GM23338 (cell line): ENCODE results near the gene MYRF. TPM values are rescaled to one million over a fixed set of nuclear protein-coding genes. Genes with fewer than 3 reads are reported as not detected.

Experiments
- ATAC-seq: fragments of 200-7000 bp; cut with Tn5 transposase; 3 replicates; pipeline ENCODE4 v1.9.1; 2020
- DNase-seq: peaks from one replicate; pipeline ENCODE4 v3.0.0-alpha.2; 2015; ENCODE audit warnings: low spot score
- H2AFZ ChIP-seq: fragments of 200-600 bp; sonication (generic); 2 replicates; pipeline ENCODE4 v1.8.0; 2016; ENCODE audit warnings: antibody characterized with exemption, mild to moderate bottlenecking, moderate library complexity
- H3F3A ChIP-seq: fragments of 200-600 bp; sonication (generic); replicated peaks from 2 replicates; pipeline ENCODE4 v1.8.0; 2017; ENCODE audit warnings: antibody characterized with exemption, mixed run types, low read depth
- H3K27ac ChIP-seq: fragments of 200-600 bp; sonication (generic); 2 replicates; pipeline ENCODE4 v1.6.1; 2016; ENCODE audit warnings: low read depth
- H3K27me3 ChIP-seq: fragments of 200-600 bp; sonication (generic); 2 replicates; pipeline ENCODE4 v1.8.0; 2016; ENCODE audit warnings: mild to moderate bottlenecking, mixed run types, moderate library complexity; ENCODE audit not compliant: insufficient read depth
- H3K36me3 ChIP-seq: fragments of 200-600 bp; sonication (generic); 2 replicates; pipeline ENCODE4 v1.8.0; 2016; ENCODE audit warnings: mild to moderate bottlenecking; ENCODE audit not compliant: insufficient read depth
- H3K4me1 ChIP-seq: fragments of 200-600 bp; sonication (generic); 2 replicates; pipeline ENCODE4 v1.8.0; 2016; ENCODE audit warnings: mild to moderate bottlenecking, moderate library complexity; ENCODE audit not compliant: insufficient read depth
- H3K4me2 ChIP-seq: fragments of 200-600 bp; sonication (generic); 2 replicates; pipeline ENCODE4 v1.7.1; 2017; ENCODE audit warnings: mixed run types
- H3K4me3 ChIP-seq: fragments of 200-600 bp; sonication (generic); 2 replicates; pipeline ENCODE4 v1.6.1; 2016; ENCODE audit warnings: mixed run types
- H3K79me2 ChIP-seq: fragments of 200-600 bp; sonication (generic); replicated peaks from 2 replicates; pipeline ENCODE4 v1.8.0; 2017; ENCODE audit warnings: mild to moderate bottlenecking; ENCODE audit not compliant: insufficient read depth
- H3K9me2 ChIP-seq: fragments of 200-600 bp; sonication (generic); 2 replicates; pipeline ENCODE4 v1.8.0; 2017; ENCODE audit not compliant: insufficient read depth
- H4K20me1 ChIP-seq: fragments of 200-600 bp; sonication (generic); replicated peaks from 2 replicates; pipeline ENCODE4 v1.8.0; 2017; ENCODE audit warnings: mild to moderate bottlenecking; ENCODE audit not compliant: insufficient read depth
- H3K27ac Mint-ChIP-seq: 2 replicates; pipeline ENCODE4 v1.8.0; 2020; ENCODE audit warnings: inconsistent platforms, mild to moderate bottlenecking, moderate library complexity, mixed read lengths
- H3K27me3 Mint-ChIP-seq: 3 replicates; pipeline ENCODE4 v1.8.0; 2022; ENCODE audit warnings: low read depth, mild to moderate bottlenecking, moderate library complexity, mixed read lengths, inconsistent platforms; ENCODE audit not compliant: insufficient read depth, poor library complexity
- H3K36me3 Mint-ChIP-seq: 3 replicates; pipeline ENCODE4 v1.8.0; 2021; ENCODE audit warnings: low read depth, mild to moderate bottlenecking, inconsistent platforms, moderate library complexity, mixed read lengths
- H3K4me1 Mint-ChIP-seq: 3 replicates; pipeline ENCODE4 v1.8.0; 2020; ENCODE audit warnings: mild to moderate bottlenecking, inconsistent platforms, mixed read lengths
- H3K4me3 Mint-ChIP-seq: 3 replicates; pipeline ENCODE4 v1.8.0; 2021; ENCODE audit warnings: moderate library complexity, mild to moderate bottlenecking, inconsistent platforms, mixed read lengths
- H3K9me3 Mint-ChIP-seq: 3 replicates; pipeline ENCODE4 v1.8.0; 2020; ENCODE audit warnings: moderate library complexity, mild to moderate bottlenecking, inconsistent platforms, mixed read lengths
- CREB1 ChIP-seq: fragments of 250-450 bp; sonication (Bioruptor Pico); IDR thresholded peaks from 2 replicates; pipeline ENCODE4 v1.5.0; 2020; ENCODE audit warnings: low read depth, mild to moderate bottlenecking, moderate library complexity
- CTCF ChIP-seq, 2 experiments: fragments of 200-600 bp in 1 of 2; sonication (generic) in 1 of 2; conservative IDR thresholded peaks; 2 replicates each; pipeline versions ENCODE4 v1.5.1 to v1.6.1; 2016 to 2017; ENCODE audit warnings: antibody characterized with exemption in 2 of 2, low read depth in 2 of 2, mild to moderate bottlenecking in 2 of 2, moderate library complexity in 1 of 2
- EZH2 ChIP-seq: fragments of 200-600 bp; sonication (generic); IDR thresholded peaks from one replicate; pipeline ENCODE4 v1.8.0; 2017; ENCODE audit warnings: antibody characterized with exemption, mild to moderate bottlenecking, low read depth; ENCODE audit not compliant: unreplicated experiment
- EZH2phosphoT487 ChIP-seq: fragments of 200-600 bp; sonication (generic); IDR thresholded peaks from one replicate; pipeline ENCODE4 v1.8.1; 2018; ENCODE audit warnings: antibody characterized with exemption; ENCODE audit not compliant: unreplicated experiment
- JUNB ChIP-seq: IDR thresholded peaks from one replicate; pipeline ENCODE4 v1.6.1; 2016; ENCODE audit warnings: antibody characterized with exemption; ENCODE audit not compliant: unreplicated experiment
- NANOG ChIP-seq: IDR thresholded peaks from 2 replicates; pipeline ENCODE4 v1.6.1; 2016; ENCODE audit warnings: antibody characterized with exemption, borderline replicate concordance
- POLR2AphosphoS5 ChIP-seq: IDR thresholded peaks from 2 replicates; pipeline ENCODE4 v1.6.1; 2016; ENCODE audit warnings: antibody characterized with exemption, low read depth
- STAT1 ChIP-seq: IDR thresholded peaks from one replicate; pipeline ENCODE4 v1.6.1; 2016; ENCODE audit warnings: antibody characterized with exemption; ENCODE audit not compliant: unreplicated experiment
- ZNF114 ChIP-seq: fragments of 250-450 bp; sonication (Bioruptor Pico); IDR thresholded peaks from 2 replicates; pipeline ENCODE4 v1.5.0; 2020; ENCODE audit warnings: mild to moderate bottlenecking, moderate library complexity
- ZNF331 ChIP-seq: fragments of 250-450 bp; sonication (Bioruptor Pico); IDR thresholded peaks from 2 replicates; pipeline ENCODE4 v1.5.0; 2020; ENCODE audit warnings: low read depth, mild to moderate bottlenecking, moderate library complexity
- polyA plus RNA-seq: library from polyadenylated mRNA; unstranded; fragments of >200 nt; fragmentation: Nextera tagmentation; extraction: Ambion mirVana; gene quantifications from 2 replicates; pipeline ENCODE4 v1.2.1, GENCODE V29; 2016
- total RNA-seq: library from RNA; depleted of rRNA; stranded (reverse); fragments of >200 nt; shearing (Covaris generic); gene quantifications from 2 replicates; pipeline ENCODE4 v1.2.3, GENCODE V29; 2014
- TF ChIP-seq, protein P1 (sequence below): IDR thresholded peaks from one replicate; pipeline ENCODE4 v1.6.1; 2018; ENCODE audit warnings: antibody characterized with exemption; ENCODE audit not compliant: unreplicated experiment
- TF ChIP-seq, protein P2 (sequence below): fragments of 250-450 bp; sonication (Bioruptor Pico); IDR thresholded peaks from 2 replicates; pipeline ENCODE4 v1.5.0; 2020; ENCODE audit warnings: mild to moderate bottlenecking, moderate library complexity
- TF ChIP-seq, protein P3 (sequence below): IDR thresholded peaks from 2 replicates; pipeline ENCODE4 v1.6.1; 2016; ENCODE audit warnings: antibody characterized with exemption

The MYRF gene
- total and polyA plus RNA-seq, 2 experiments from 2014 or later: 1.9 to 5.5 TPM

- H2AFZ ChIP-seq: no peak overlapping the region
- H3F3A ChIP-seq: 0 out of 2 replicates have a peak, but pooled peaks cover 4% of the 10 kb centered on the region
- H3K27ac Mint-ChIP-seq: peak overlapping the region; percentile 69; the same call in 1 of the 2 replicates
- no peaks in the 10 kb centered on the region for H3K79me2 ChIP-seq
- H3K4me1 Mint-ChIP-seq: peaks cover 14% of the 10 kb centered on the region
- ATAC-seq (no peak), DNase-seq (no peak)
- no peaks in the 10 kb centered on the region for H3K9me2 ChIP-seq
- H3K4me3 Mint-ChIP-seq: no peak overlapping the region
- TF ChIP-seq NANOG (no peak), CTCF (conservative IDR thresholded peaks at IDR 0.05; ENCODE audit: low read depth in 2 of 2) (no peak), JUNB (no peak), EZH2 (no peak), EZH2phosphoT487 (no peak), ZNF331 (CRISPR knock-in tag) (no peak), CREB1 (CRISPR knock-in tag) (no peak), POLR2AphosphoS5 (no peak), STAT1 (no peak), ZNF114 (CRISPR knock-in tag) (no peak)
- TF ChIP-seq, protein P1, sequence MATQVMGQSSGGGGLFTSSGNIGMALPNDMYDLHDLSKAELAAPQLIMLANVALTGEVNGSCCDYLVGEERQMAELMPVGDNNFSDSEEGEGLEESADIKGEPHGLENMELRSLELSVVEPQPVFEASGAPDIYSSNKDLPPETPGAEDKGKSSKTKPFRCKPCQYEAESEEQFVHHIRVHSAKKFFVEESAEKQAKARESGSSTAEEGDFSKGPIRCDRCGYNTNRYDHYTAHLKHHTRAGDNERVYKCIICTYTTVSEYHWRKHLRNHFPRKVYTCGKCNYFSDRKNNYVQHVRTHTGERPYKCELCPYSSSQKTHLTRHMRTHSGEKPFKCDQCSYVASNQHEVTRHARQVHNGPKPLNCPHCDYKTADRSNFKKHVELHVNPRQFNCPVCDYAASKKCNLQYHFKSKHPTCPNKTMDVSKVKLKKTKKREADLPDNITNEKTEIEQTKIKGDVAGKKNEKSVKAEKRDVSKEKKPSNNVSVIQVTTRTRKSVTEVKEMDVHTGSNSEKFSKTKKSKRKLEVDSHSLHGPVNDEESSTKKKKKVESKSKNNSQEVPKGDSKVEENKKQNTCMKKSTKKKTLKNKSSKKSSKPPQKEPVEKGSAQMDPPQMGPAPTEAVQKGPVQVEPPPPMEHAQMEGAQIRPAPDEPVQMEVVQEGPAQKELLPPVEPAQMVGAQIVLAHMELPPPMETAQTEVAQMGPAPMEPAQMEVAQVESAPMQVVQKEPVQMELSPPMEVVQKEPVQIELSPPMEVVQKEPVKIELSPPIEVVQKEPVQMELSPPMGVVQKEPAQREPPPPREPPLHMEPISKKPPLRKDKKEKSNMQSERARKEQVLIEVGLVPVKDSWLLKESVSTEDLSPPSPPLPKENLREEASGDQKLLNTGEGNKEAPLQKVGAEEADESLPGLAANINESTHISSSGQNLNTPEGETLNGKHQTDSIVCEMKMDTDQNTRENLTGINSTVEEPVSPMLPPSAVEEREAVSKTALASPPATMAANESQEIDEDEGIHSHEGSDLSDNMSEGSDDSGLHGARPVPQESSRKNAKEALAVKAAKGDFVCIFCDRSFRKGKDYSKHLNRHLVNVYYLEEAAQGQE: no peak
- TF ChIP-seq, protein P2, sequence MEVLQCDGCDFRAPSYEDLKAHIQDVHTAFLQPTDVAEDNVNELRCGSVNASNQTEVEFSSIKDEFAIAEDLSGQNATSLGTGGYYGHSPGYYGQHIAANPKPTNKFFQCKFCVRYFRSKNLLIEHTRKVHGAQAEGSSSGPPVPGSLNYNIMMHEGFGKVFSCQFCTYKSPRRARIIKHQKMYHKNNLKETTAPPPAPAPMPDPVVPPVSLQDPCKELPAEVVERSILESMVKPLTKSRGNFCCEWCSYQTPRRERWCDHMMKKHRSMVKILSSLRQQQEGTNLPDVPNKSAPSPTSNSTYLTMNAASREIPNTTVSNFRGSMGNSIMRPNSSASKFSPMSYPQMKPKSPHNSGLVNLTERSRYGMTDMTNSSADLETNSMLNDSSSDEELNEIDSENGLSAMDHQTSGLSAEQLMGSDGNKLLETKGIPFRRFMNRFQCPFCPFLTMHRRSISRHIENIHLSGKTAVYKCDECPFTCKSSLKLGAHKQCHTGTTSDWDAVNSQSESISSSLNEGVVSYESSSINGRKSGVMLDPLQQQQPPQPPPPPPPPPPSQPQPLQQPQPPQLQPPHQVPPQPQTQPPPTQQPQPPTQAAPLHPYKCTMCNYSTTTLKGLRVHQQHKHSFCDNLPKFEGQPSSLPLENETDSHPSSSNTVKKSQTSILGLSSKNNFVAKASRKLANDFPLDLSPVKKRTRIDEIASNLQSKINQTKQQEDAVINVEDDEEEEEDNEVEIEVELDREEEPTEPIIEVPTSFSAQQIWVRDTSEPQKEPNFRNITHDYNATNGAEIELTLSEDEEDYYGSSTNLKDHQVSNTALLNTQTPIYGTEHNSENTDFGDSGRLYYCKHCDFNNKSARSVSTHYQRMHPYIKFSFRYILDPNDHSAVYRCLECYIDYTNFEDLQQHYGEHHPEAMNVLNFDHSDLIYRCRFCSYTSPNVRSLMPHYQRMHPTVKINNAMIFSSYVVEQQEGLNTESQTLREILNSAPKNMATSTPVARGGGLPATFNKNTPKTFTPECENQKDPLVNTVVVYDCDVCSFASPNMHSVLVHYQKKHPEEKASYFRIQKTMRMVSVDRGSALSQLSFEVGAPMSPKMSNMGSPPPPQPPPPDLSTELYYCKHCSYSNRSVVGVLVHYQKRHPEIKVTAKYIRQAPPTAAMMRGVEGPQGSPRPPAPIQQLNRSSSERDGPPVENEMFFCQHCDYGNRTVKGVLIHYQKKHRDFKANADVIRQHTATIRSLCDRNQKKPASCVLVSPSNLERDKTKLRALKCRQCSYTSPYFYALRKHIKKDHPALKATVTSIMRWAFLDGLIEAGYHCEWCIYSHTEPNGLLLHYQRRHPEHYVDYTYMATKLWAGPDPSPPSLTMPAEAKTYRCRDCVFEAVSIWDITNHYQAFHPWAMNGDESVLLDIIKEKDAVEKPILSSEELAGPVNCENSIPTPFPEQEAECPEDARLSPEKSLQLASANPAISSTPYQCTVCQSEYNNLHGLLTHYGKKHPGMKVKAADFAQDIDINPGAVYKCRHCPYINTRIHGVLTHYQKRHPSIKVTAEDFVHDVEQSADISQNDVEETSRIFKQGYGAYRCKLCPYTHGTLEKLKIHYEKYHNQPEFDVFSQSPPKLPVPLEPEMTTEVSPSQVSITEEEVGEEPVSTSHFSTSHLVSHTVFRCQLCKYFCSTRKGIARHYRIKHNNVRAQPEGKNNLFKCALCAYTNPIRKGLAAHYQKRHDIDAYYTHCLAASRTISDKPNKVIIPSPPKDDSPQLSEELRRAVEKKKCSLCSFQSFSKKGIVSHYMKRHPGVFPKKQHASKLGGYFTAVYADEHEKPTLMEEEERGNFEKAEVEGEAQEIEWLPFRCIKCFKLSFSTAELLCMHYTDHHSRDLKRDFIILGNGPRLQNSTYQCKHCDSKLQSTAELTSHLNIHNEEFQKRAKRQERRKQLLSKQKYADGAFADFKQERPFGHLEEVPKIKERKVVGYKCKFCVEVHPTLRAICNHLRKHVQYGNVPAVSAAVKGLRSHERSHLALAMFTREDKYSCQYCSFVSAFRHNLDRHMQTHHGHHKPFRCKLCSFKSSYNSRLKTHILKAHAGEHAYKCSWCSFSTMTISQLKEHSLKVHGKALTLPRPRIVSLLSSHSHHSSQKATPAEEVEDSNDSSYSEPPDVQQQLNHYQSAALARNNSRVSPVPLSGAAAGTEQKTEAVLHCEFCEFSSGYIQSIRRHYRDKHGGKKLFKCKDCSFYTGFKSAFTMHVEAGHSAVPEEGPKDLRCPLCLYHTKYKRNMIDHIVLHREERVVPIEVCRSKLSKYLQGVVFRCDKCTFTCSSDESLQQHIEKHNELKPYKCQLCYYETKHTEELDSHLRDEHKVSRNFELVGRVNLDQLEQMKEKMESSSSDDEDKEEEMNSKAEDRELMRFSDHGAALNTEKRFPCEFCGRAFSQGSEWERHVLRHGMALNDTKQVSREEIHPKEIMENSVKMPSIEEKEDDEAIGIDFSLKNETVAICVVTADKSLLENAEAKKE (CRISPR knock-in tag): no peak
- TF ChIP-seq, protein P3, sequence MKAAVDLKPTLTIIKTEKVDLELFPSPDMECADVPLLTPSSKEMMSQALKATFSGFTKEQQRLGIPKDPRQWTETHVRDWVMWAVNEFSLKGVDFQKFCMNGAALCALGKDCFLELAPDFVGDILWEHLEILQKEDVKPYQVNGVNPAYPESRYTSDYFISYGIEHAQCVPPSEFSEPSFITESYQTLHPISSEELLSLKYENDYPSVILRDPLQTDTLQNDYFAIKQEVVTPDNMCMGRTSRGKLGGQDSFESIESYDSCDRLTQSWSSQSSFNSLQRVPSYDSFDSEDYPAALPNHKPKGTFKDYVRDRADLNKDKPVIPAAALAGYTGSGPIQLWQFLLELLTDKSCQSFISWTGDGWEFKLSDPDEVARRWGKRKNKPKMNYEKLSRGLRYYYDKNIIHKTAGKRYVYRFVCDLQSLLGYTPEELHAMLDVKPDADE: no peak
- no peak overlapping the region for H3K27ac ChIP-seq
- H3K4me2 ChIP-seq: no peak overlapping the region
- no peak overlapping the region for H3K4me3 ChIP-seq
- no peaks in the 10 kb centered on the region for H3K36me3 ChIP-seq
- H3K27me3 ChIP-seq: peaks cover 10% of the 10 kb centered on the region; the same call in 1 of the 2 replicates
- peaks cover 18% of the 10 kb centered on the region for H3K27me3 Mint-ChIP-seq
- H3K9me3 Mint-ChIP-seq: no peaks in the 10 kb centered on the region
- H3K4me1 ChIP-seq: peaks cover 11% of the 10 kb centered on the region
- no peaks in the 10 kb centered on the region; the same call in 1 of the 2 replicates for H4K20me1 ChIP-seq
- peaks cover 4% of the 10 kb centered on the region; the same call in 2 of the 3 replicates for H3K36me3 Mint-ChIP-seq
Measured at GRCh38 chr11:61746442-61747191, 5.8 kb upstream of the MYRF start.
